ENCODE results near the gene SLC4A4. TPM values are rescaled to one million over a fixed set of nuclear protein-coding genes. Genes with fewer than 3 reads are reported as not detected.

The SLC4A4 gene
- total and polyA plus RNA-seq, 10 of the 15 experiments (the other 5 are each of a cell fraction or from before 2014, with no cell fraction given): 0.05 to 0.44 (median 0.18) TPM

DNA sequence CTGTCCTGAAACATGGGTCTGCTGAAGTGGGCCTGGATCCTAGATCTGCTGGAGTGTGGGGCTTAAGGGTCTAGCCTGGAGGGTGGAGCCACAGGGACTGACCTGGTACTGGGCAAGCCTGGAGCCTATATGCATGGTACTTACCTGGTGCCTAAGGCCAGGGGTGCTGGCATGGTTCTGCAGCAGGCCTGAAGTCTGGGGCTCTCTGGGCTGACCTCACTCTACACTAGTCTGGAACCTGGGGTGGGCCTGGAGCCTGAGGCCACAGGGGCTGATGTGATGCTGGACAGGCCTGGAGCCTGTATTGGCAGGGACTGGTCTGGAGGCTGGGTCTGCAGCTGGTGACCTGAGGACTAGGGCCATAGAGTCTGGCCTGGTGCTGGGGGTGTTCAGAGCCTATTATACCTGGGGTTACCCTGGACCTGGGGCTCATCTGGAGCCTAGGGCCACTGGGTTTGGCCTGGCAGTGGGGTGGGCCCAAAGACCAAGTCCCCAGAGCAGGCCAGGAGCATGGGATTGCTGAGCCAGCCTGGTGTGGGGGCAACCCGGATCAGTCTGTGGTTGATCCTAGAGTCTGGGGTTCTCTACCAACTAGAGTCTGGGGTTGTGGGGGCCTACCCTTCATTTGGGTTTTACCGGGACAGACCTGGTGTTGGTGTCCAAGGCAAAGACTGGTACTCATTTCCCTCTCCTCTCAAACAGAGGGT, 179.6 kb downstream of the SLC4A4 start:
- no peak overlapping the region for H3K9ac ChIP-seq (ENCODE audit: control insufficient read depth, insufficient read depth, low read length)
- no peaks in the 10 kb centered on the region for H3K79me2 ChIP-seq (ENCODE audit: control insufficient read depth, insufficient read depth, low read length)
- H4K20me1 ChIP-seq (ENCODE audit: control insufficient read depth, insufficient read depth): no peaks in the 10 kb centered on the region
- in situ Hi-C loops (cut with MboI): no loop called here
- H3K4me1 ChIP-seq (ENCODE audit: control insufficient read depth, insufficient read depth, low read length): no peaks in the 10 kb centered on the region
- ChIA-PET RAD21 (ENCODE audit: unreplicated experiment) (no interaction called here), CTCF (no interaction called here), POLR2A (no interaction called here), SMC1A (ENCODE audit: uncharacterized antibody, unreplicated experiment) (no interaction called here)
- no peaks in the 10 kb centered on the region for H3K36me3 ChIP-seq (ENCODE audit: control insufficient read depth in 2 of 2, insufficient read depth in 2 of 2, low read length in 1 of 2)
- no peak overlapping the region for H3K4me3 ChIP-seq
- no peaks in the 10 kb centered on the region for H3K27me3 ChIP-seq (replicated peaks in 1 of 2; ENCODE audit: control insufficient read depth in 2 of 2, insufficient read depth in 2 of 2, low read length in 1 of 2)
- DNase-seq (ENCODE audit: low read depth, low spot score) (no peak), FAIRE-seq (no peak), ATAC-seq (no peak)
- TF ChIP-seq, protein P1, sequence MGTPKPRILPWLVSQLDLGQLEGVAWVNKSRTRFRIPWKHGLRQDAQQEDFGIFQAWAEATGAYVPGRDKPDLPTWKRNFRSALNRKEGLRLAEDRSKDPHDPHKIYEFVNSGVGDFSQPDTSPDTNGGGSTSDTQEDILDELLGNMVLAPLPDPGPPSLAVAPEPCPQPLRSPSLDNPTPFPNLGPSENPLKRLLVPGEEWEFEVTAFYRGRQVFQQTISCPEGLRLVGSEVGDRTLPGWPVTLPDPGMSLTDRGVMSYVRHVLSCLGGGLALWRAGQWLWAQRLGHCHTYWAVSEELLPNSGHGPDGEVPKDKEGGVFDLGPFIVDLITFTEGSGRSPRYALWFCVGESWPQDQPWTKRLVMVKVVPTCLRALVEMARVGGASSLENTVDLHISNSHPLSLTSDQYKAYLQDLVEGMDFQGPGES (IDR thresholded peaks at IDR 0.05): no peak
- TF ChIP-seq, protein P2, sequence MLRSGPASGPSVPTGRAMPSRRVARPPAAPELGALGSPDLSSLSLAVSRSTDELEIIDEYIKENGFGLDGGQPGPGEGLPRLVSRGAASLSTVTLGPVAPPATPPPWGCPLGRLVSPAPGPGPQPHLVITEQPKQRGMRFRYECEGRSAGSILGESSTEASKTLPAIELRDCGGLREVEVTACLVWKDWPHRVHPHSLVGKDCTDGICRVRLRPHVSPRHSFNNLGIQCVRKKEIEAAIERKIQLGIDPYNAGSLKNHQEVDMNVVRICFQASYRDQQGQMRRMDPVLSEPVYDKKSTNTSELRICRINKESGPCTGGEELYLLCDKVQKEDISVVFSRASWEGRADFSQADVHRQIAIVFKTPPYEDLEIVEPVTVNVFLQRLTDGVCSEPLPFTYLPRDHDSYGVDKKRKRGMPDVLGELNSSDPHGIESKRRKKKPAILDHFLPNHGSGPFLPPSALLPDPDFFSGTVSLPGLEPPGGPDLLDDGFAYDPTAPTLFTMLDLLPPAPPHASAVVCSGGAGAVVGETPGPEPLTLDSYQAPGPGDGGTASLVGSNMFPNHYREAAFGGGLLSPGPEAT (IDR thresholded peaks at IDR 0.05; ENCODE audit: low read depth): no peak
- TF ChIP-seq RBBP5 (conservative IDR thresholded peaks at IDR 0.05): no peak
- TF ChIP-seq KAT2A (conservative IDR thresholded peaks at IDR 0.05; ENCODE audit: control insufficient read depth, low read depth, low read length): no peak
- TF ChIP-seq, protein P3, sequence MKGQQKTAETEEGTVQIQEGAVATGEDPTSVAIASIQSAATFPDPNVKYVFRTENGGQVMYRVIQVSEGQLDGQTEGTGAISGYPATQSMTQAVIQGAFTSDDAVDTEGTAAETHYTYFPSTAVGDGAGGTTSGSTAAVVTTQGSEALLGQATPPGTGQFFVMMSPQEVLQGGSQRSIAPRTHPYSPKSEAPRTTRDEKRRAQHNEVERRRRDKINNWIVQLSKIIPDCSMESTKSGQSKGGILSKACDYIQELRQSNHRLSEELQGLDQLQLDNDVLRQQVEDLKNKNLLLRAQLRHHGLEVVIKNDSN (IDR thresholded peaks at IDR 0.05; ENCODE audit: borderline replicate concordance, extremely low read length, insufficient read depth, low read depth, low read length): no peak
- TF ChIP-seq HCFC1 (IDR thresholded peaks at IDR 0.05; ENCODE audit: low read length): no peak
- no peaks in the 10 kb centered on the region for H3K9me3 ChIP-seq (replicated peaks; ENCODE audit: control insufficient read depth, insufficient read depth, low read length)
- no peak overlapping the region for H3K27ac ChIP-seq (ENCODE audit: control insufficient read depth, insufficient read depth)
- no peak overlapping the region for H3K4me2 ChIP-seq (ENCODE audit: control insufficient read depth, insufficient read depth)
- 0% methylated on average over 2 of the region's 2 CpGs for WGBS (ENCODE audit: insufficient coverage, insufficient replicate concordance, low lambda C conversion rate, missing lambda C conversion rate)
- BruUV-seq (replicated peaks): no TSS peak
- intact Hi-C loops (cut with micrococcal nuclease; ENCODE audit: unreplicated experiment): no loop called here
- no peak overlapping the region for H2AFZ ChIP-seq (ENCODE audit: control insufficient read depth, low read depth, low read length)

All from GM12878 (cell line).